Tibial nerve (tissue), 4 donors: ENCODE measurements around the gene MYH2. TPM values are rescaled to one million over a fixed set of nuclear protein-coding genes. Genes with fewer than 3 reads are reported as not detected.

Experiments
- DNase-seq, 2 donors: peaks; one replicate each; pipeline ENCODE4 v3.0.0-alpha.2; 2019; ENCODE audit warnings: low spot score in 2 of 2
- H3K27ac ChIP-seq, 4 donors: fragments of 200-600 bp; sonication (generic) in 3 of 4; one replicate each; pipeline ENCODE4 v1.5.1; 2017 to 2019; ENCODE audit warnings: mild to moderate bottlenecking in 1 of 4
- H3K27me3 ChIP-seq, 2 donors: fragments of 200-600 bp; sonication (generic) in 1 of 2; one replicate each; pipeline versions ENCODE4 v1.5.1 to v1.6.0; 2017 to 2019
- H3K36me3 ChIP-seq, 3 donors: fragments of 200-600 bp; sonication (generic); one replicate each; pipeline ENCODE4 v1.5.1; 2018 to 2019
- H3K4me1 ChIP-seq, 4 donors: fragments of 200-600 bp; sonication (generic) in 3 of 4; one replicate each; pipeline ENCODE4 v1.5.1; 2017 to 2019
- H3K4me3 ChIP-seq, 4 donors: fragments of 200-600 bp; sonication (generic) in 3 of 4; one replicate each; pipeline ENCODE4 v1.5.1; 2017 to 2019; ENCODE audit warnings: mild to moderate bottlenecking in 1 of 4, moderate library complexity in 1 of 4
- H3K9me3 ChIP-seq, 4 donors: fragments of 200-600 bp; sonication (generic) in 3 of 4; one replicate each; pipeline ENCODE4 v1.5.1; 2017 to 2019
- CTCF ChIP-seq, 5 experiments: fragments of 200-600 bp in 3 of 5; fragments of 450-650 bp in 2 of 5; sonication (generic) in 3 of 5; IDR thresholded peaks; one replicate each; pipeline ENCODE4 v1.5.1; 2016 to 2019; ENCODE audit warnings: antibody characterized with exemption in 5 of 5, mild to moderate bottlenecking in 3 of 5, moderate library complexity in 2 of 5
- EP300 ChIP-seq, 2 donors: sonication (generic); formaldehyde crosslinking; IDR thresholded peaks; one replicate each; pipeline ENCODE4 v1.6.1; 2017; ENCODE audit warnings: antibody characterized with exemption in 2 of 2, mild to moderate bottlenecking in 1 of 2
- POLR2A ChIP-seq, 2 donors: fragments of 450-650 bp; IDR thresholded peaks; one replicate each; pipeline ENCODE4 v1.6.1; 2017; ENCODE audit warnings: antibody characterized with exemption in 2 of 2, mild to moderate bottlenecking in 2 of 2, moderate library complexity in 2 of 2
- WGBS, 2 donors: methylation state at CpG; one replicate each; pipeline ENCODE4 v1.1.5; 2018; 5-methylcytosine and 5-hydroxymethylcytosine counted together
- total RNA-seq, 4 donors: library from RNA; depleted of rRNA; stranded (reverse); fragments of >200 nt; gene quantifications; one replicate each; pipeline ENCODE4 v1.1.0, GENCODE V29; 2016

The MYH2 gene
- total RNA-seq, 4 donors from 2014 or later, result not detected

GRCh38 chr17:10579270-10579669, 29.8 kb upstream of the MYH2 start:
- 45 to 49% methylated on average over 2 of the region's 2 CpGs for WGBS, 2 donors
- no peak for DNase-seq
- TF ChIP-seq CTCF (IDR thresholded peaks at IDR 0.05) (no peak), POLR2A (IDR thresholded peaks at IDR 0.05) (no peak), EP300 (IDR thresholded peaks at IDR 0.05) (no peak)
- Histone ChIP-seq H3K36me3 (no peaks in the 10 kb centered on the region), H3K9me3 (no peaks in the 10 kb centered on the region), H3K27ac (no peak overlapping the region), H3K4me3 (no peak overlapping the region), H3K4me1 (no peaks in the 10 kb centered on the region), H3K27me3 (no peaks in the 10 kb centered on the region)

- Histone ChIP-seq H3K27me3 (no peaks in the 10 kb centered on the region), H3K36me3 (no peaks in the 10 kb centered on the region), H3K27ac (no peak overlapping the region), H3K9me3 (no peaks in the 10 kb centered on the region), H3K4me1 (no peaks in the 10 kb centered on the region), H3K4me3 (no peak overlapping the region)
- no peak for DNase-seq
- 77 to 88% methylated on average over 5 of the region's 5 CpGs for WGBS, 2 donors
- TF ChIP-seq POLR2A (IDR thresholded peaks at IDR 0.05), result no peak
- TF ChIP-seq EP300 (IDR thresholded peaks at IDR 0.05), result no peak
- TF ChIP-seq CTCF (IDR thresholded peaks at IDR 0.05), result no peak
Observed at GRCh38 chr17:10574324-10574723, 24.9 kb upstream of the MYH2 start.

DNA sequence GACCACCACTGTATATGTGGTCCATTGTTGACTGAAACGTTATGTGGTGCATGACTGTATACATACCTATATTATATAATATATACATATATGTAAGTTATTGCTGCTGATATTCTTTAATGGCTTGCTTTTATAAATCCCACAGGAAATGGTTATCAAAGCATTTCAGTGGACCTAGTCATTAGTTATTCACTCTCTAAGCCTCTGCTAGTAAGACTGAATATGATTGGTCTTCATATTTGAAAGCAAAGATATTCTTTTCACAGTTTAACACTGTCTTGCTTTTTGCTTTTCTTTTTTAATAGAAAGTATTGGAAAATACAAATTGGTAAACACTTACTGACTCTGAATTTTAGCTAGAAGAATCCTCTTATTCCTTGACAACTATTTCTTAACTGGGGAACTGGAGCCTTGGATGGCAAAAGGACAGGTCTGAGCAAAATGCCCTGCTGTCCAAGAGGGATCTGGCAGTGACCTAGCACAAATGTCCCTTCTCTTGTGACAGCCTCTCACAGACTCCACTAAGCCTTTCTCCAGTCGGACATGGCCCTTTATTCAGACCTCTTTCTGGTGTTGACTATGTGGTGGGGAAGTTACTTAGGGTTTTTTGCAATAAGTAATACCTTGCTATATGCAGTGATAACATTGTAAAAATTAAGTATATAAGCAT, 14.7 kb upstream of the MYH2 start:
- H3K4me1 ChIP-seq, result no peaks in the 10 kb centered on the region
- TF ChIP-seq POLR2A (IDR thresholded peaks at IDR 0.05) (no peak), EP300 (IDR thresholded peaks at IDR 0.05) (no peak), CTCF (IDR thresholded peaks at IDR 0.05) (no peak)
- H3K36me3 ChIP-seq, result no peaks in the 10 kb centered on the region
- H3K27ac ChIP-seq, result no peak overlapping the region
- H3K9me3 ChIP-seq, result no peaks in the 10 kb centered on the region
- no peak overlapping the region for H3K4me3 ChIP-seq
- WGBS, 2 donors, result 70 to 79% methylated on average over 2 of the region's 2 CpGs
- no peak for DNase-seq
- H3K27me3 ChIP-seq, result no peaks in the 10 kb centered on the region

DNA sequence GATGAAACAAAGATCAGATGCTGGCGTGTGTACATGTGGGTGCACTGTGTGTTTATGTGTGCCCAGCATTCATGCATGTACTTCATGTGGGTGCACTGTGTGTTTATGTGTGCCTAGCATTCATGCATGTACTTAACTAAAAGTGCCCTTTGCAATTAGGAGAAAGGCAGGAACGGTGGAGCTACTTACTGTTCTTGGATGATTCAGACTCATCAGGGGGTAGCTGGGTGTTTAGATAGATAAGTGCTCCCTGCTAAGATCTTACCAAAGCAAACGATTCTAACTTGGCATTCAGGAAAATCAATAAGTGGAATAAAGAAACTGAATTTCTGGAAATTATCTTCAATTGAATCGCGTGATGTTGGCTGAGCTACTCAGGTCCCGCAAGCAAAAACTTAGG, 8.6 kb upstream of the MYH2 start:
- no peak overlapping the region for H3K27ac ChIP-seq
- H3K9me3 ChIP-seq, result no peaks in the 10 kb centered on the region
- H3K36me3 ChIP-seq, result no peaks in the 10 kb centered on the region
- H3K4me1 ChIP-seq, result peaks cover 0 to 6% (median 0%) of the 10 kb centered on the region in 4 donors
- H3K27me3 ChIP-seq, result no peaks in the 10 kb centered on the region
- no peak overlapping the region for H3K4me3 ChIP-seq
- DNase-seq, result no peak
- no peak for TF ChIP-seq POLR2A (IDR thresholded peaks at IDR 0.05)
- TF ChIP-seq CTCF (IDR thresholded peaks at IDR 0.05), result no peak
- TF ChIP-seq EP300 (IDR thresholded peaks at IDR 0.05), result no peak
- WGBS, 2 donors, result 82 to 86% methylated on average over 6 of the region's 6 CpGs

GRCh38 chr17:10557422-10557821, 8.0 kb upstream of the MYH2 start:
- no peak for TF ChIP-seq POLR2A (IDR thresholded peaks at IDR 0.05)
- no peak for TF ChIP-seq EP300 (IDR thresholded peaks at IDR 0.05)
- no peak for TF ChIP-seq CTCF (IDR thresholded peaks at IDR 0.05)
- 82 to 89% methylated on average over 1 of the region's 1 CpG for WGBS, 2 donors
- no peaks in the 10 kb centered on the region for H3K9me3 ChIP-seq
- no peaks in the 10 kb centered on the region for H3K36me3 ChIP-seq
- H3K4me3 ChIP-seq, result no peak overlapping the region
- no peak overlapping the region for H3K27ac ChIP-seq
- peaks cover 0 to 6% (median 0%) of the 10 kb centered on the region in 4 donors for H3K4me1 ChIP-seq
- DNase-seq, result no peak
- no peaks in the 10 kb centered on the region for H3K27me3 ChIP-seq
